LHCN-M2 (cell line): Measurements from ENCODE around the gene FADS2. TPM values are rescaled to one million over a fixed set of nuclear protein-coding genes. Genes with fewer than 3 reads are reported as not detected.

Experiments used
- DNase-seq: peaks from one replicate; pipeline ENCODE4 v3.0.0-alpha.2; 2012; ENCODE audit warnings: low read depth
- total RNA-seq: library from RNA; depleted of rRNA; stranded (reverse); fragments of >200 nt; gene quantifications from 2 replicates; pipeline ENCODE4 v1.2.3, GENCODE V29; 2014

FADS2 gene
- total RNA-seq, 1 experiment from 2014 or later = 45.5 TPM

DNA sequence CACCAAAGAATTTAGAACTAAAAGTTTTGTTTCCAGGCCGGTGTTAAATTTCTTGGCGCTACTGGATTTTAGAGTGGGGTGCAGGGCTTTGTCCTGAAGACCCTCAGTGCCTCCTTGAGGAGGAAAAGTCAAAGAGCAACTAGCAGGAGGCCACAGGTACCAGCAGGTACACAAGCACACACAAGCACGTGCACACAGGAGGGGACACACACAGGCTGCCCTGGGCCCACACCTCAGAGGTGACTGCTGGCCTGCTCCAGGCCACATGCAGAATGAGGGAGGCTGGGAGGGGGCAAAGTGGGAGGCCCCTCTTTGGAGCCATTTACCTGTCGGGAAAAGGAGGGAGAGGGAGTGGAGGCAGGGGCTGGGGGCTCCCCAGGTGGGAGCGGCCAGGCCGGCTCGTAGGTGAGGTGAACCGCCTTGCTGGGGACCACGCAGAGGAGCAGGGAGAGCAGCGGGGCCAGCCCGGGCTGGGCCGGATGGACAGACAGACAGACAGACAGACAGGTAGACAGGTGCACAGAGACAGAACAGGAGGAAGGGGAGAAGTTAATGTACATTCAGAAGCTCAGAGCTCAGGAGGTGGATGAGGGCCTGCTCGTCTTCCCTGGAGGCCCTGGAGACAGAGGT lies 77.1 kb downstream of the FADS2 start:
- no peak for DNase-seq

DNA sequence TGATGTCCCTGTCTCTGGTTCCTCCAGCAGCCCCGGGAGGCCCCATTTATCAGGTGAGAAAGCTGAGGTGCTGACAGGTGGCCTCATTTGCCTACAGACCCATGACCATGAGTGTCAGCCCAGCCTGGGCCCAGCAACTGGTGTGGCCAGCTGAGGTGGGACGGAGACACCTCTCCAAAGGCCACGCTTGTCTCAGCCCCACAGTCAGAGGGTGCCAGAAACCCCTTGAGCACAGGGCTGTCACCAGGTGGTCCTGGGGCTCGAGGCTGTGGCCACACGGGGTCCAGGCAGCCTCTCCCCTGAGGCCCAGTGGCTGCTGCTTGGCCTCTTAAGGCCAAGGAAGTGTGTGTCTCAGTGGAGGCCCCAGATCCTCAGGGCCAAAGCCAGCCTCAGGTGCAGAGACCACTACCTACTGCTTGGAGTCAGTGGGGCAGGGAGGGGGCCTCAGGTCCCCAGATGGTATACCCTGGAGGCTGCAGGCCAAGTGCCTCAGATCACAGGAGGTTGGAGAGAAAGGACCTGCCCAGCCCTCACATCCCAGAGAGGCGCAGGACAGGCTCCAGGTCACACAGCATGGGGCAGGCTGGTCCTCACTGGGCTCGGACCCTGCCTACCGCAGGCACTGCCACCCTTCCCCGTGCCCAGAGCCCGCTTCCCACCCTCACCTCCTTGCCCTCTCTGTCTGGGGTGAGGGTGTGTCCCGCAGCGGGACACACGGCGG lies 77.9 kb downstream of the FADS2 start:
- no peak for DNase-seq

DNA sequence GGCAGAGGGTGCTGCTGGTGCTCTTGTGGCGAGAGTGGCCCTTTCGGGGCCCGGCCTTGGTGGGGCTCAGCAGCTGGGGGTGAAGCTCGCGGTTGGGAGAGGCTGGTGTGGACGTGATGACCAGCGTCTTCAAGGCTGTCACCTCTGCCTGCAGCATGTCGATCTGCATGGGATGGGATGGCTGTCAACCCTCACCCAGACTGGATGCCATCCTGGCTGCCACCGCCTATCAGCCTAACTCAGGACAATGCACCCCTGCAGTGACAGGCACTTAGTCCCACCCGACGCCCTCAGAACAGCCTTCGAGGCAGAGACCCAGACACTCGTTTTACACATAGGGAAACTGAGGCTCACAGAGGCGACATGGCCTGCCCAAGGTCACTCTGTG lies 78.4 kb downstream of the FADS2 start:
- no peak for DNase-seq

DNA sequence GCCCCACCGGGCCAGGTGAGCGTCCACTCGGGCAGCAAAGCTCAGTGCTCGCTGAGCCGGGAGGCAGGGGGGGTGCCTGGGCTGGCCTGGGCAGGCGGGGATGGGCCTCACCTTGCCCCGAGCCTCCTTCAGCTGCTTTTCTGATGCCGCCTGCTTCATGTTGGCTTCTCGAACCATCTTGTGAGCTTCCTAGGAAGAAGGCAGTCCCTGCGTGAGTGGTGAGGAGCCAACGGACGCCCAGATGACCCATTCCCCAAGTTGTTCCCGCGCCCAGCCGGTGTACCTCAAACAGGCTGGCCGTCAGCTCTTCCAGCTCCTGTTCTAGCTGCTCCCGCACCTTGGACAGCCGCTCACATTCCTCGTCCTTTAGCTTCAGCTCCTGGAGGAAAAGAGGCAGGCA lies 79.2 kb downstream of the FADS2 start:
- no peak for DNase-seq

DNA sequence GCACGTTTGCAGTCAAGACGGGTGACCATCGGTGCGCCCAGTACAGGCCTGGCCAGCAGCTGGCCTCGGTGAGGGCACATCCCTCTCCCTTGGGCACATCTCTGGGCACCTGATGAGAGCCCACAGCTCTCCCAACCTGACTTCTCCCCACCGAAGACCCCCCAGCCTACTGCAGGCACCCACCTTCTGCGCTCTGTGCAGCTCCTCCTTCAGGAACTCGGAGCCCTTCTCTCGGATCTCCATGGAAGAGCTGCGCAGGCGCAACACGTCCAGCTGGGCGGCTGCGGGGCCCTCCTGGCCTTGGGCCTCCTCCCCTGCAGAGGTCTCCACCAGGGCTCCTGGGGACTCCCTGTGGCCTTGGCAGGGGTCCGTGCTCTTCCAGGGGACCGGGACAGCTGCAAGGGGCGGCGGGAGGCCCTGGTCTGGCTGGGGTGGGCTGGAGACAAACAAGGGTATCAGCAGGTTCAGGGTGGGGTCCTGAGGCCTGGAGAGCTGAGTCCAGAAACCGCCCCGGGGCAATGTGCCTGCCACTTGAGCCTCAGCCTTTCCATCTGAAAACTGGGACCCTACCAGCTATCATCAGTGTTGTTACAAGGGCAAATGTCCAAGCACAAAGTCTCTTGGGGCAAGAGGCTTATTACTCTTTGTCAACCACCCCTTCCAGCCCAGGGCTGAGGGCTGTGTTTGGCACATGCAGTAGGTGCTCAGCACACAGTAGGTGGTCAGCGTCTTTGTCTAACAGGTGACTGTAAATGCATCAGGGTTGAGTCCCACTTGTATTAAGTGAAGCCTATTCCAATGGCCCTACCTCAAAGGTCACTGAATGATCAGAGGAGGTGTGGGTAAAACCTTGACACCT lies 80.0 kb downstream of the FADS2 start:
- DNase-seq = no peak

DNA sequence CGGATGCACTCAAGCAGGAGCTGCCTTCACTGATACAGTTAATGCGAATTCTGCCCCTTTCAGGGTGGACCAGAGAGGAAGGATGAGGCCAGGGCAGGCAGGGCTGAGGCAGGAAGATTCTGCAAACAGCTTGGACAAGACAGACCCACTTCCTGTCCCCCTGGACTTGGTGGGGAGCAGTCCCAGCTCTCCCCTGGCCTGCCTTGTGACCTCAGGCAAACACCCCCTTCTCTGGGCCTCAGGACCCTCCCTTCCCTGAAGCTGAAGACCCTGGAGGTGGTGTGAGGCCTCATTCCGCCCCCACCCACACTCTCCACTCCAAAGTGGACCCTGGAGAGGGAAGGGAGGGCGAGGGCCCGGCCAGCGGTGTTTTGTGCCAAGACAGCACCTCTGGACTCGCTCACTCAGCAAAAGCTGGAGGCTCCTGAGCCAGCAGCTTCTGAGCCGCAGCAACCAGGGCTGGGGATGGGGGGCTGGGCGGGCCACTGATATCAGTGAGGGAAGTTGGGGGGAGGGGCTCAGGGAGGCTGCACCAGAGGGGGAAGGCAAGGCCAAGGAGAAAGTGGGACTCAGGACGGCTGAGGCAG lies 80.7 kb downstream of the FADS2 start:
- no peak for DNase-seq

DNA sequence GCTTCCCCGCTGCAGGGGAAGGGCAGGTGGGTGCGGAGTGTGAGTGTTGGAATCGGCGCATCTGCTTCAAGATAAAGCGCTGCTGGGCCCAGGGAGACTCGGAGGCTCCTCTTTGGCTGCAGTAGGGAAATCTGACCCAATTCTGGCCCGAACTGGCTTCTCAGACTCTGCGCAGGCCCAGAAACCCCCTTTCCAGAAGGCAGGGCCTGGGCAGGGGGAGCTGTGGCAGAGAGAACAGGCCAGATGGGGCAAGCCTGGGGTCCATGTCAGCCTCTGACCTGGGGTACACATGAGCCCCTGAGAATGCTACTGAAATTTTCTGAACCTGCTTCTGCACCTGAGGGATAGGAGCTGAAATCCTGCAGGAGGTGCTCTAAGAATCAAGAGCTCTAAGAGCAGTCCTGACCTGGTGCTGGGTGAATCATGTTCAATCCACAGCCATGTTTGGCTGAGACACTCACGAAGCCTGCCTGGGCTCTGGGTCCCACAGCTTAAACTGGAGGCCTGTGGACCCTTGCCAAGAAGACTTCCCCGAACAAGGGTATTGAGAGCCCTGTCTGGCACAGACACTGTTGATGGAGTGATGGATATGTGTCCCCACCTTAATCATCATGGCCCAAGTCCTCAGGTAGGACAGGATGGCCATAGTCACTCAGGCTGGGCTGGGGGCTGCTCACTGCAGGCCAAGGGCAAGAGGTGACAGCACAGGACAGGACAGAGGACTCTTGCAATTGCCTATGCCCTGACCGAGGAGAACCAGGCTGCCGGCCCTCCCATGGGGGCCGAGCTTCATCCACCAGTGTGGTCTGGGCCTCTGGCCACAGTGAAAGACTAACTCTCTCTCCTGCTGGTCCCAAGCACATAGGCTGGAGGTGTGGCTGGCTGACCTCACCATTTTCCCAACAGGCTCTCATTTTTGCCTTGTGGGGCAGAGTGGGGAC lies 82.4 kb downstream of the FADS2 start:
- DNase-seq = no peak

DNA sequence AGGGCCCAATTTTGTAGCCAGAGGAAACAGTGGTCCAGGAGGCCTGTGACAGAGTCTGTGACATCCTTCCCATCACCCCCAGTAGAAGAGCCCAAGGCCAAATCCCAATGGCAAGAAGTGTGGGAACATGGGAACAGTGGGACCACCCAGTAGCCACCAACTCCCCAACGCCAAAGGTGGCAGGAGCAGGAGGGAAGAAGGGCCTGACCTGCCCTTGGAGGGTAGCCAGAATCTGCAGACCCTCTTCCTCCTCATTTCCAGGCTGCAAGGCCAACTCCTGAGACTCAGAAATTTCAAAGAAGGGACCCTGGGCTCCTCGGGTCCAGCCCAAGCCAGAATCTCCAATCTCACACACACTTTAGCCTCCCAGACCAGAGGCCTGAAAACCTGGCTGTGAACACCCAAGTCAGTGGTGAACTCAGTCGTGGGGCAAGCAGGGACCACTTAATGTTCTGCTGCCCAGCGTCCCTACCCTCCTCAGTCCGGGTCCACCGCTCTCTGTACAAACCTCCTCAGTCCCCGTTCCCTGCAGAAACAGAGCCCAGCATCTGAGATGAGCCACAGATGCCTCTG lies 83.1 kb downstream of the FADS2 start:
- no peak for DNase-seq

DNA sequence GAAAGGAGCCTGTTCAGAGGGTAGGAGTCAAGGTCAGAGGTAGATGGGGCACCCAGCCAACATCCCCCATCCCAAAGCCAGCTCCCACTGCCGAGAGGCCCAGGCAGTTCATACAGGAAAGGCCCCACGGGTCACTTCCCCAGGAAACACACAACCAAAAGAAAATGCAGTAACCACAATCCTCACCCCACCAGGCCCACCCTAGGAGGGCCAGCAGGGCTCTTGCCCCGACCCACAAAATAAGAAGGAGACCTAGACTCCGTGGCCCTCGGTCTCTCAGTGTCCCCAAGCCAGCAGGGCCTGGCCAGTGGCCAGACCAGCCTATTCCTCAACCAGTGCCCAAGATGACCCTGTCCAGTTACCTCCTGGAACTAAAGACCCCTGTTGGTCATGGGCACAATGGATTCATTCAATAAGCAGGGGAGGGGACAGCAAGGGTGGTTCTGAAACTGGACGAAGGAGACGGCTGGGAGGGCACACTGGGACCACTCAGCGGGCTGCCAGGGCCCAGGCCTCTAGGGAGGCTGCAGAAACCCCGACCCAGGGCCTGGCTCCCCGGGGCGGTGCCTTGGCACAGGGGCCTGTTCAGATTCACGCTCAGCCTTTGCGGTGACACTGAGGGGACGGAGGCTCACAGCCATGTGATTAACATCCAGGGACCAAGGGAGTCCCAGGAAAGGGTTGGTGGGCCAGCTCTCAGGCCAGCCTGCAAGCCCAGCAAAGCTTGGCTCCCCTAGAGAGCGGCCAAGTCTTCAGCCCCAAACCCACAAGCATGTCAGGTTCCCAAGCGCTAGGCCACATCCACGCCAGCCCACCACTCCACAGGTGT lies 83.8 kb downstream of the FADS2 start:
- DNase-seq = no peak

DNA sequence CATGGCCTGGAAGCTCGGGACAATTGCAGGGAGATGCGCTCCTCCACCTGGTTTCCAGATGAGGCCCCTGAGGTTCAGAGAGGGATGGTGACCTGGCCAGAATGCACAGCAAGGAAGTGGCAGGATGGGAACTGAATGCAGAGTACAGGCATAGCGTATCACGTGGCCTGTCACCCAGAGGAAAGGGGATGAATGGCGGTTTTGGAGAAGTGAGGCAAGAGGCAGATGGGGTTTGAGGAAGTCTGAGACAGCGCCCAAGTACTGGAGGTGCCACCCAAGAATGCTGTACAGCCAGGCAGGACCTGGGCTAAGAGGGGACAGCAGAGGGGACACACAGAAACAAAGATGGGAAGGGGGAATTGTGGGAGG lies 84.4 kb downstream of the FADS2 start:
- DNase-seq = no peak

DNA sequence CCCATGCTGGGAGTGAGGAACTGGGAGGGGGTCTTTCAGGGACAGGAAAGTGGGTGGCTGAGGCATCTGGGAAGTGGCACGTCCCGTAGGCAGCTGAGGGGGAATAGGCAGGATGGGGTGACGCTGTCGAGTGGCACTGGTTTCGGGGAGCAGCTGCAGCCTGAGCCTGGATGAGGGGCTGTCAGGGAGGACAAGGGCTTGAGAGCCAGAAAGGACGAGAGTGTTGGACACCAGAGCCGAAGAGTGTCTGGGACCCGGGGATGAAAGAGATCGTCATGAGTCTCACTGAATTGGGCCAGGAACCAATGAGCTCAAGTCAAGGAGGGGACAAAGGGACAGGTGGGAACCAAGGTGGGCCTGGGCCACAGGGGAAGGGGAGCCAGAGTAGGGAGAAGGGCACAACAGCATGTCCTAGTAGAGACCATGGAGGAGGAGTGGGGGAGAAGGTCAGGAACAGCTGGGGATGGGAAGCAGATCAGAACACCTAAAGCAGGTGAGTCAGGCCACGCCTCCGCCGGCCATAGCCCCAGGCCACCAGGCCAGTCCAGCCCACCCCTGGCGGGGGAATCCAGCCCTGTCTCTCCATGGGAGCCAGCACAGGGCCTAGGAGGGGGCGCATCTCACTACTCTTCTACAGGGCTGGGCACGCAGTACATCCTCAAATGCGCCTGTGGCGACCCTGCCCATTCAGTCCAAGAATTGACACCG lies 85.0 kb downstream of the FADS2 start:
- DNase-seq = no peak

DNA sequence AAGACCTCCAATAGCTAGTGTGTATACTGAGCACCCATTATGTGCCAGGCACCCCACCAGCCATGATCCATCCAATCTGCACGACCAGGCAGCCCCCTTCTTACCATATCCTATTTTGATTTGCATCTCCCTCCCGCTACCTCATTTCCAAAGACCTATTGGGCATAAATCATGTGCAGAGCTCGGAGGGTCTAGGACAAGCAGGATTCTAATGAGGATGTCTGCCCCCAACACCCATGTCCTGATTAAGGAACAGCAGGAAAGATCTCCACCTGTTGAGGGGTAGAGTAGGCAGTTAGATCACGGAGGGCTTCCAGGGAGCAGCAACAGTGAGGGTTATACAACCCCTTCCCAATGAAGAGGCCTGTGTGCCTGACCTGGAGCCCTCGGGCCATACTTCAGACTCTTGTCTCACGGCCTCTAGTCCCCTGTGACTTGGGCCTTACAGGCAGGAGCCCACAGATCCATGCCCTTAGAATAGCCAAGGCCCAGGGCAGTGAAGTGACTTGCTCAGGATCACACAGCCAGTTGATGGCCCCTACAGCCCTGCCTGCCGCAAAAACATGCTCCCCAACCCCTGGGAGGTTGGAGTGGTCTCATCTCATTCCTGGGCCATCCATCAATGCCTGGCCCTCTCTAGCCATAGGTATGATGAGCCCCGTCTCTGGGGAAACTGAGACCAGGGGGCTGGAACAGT lies 85.7 kb downstream of the FADS2 start:
- no peak for DNase-seq

DNA sequence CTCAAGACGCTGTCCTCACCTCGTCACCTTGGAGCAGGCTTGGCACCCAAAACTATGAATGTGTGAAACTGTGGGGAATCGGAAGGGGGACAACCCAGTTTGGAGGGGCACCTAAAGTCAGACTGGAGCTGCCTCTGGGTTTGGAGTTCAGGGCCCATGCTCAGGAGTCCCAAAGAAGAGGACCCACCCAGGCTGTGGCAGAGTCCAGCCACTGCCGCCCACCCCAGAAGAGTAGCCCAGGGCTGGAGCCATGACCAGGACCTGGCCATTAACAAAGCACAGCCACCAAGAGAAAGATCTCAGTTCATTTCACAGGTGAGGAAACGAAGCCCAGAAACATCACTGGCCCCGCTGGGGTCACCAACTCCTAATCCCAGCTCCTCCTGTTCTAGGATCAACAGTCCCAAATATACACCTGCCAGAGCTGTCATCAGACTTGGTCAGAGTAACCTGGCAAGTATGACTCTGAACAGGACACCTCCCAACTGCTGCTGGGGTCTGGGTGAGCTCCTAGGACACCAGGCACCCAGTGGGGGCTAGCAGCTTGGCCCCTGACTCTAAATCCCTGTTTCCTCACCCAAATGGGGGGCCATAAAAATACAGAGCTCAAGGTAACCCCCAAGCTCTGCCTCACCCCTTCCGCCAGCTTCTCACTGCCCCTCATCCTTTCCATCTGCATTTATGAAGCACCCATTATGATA lies 86.5 kb downstream of the FADS2 start:
- DNase-seq = no peak

DNA sequence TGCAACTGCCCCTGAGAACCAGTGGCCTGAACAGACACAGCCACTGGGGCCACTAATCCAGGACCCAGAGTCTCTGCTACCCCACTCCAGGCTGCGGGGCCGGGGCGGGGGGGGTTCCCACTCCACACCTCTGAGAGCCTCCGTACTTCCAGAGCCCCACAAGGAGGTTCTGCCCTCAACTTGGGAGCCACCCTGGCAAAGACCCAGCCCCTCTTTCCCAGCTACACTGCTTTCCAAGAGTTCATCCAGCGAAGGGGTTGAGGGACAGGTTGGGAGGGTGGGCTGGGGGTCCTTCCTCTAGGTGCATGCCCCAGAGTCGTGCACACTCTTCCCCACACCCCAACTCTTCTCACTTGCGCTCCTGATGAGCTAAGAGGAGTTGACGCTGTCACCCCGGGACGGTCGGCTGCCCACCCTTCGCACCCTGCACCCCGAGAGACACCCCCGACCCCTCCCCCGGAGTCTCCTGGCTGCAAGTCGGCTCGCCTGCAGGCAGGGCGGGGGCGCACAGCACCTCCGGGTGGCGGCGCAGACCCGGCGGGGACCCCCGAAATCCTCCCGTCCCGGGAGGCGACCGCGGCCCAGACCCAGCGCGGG lies 88.7 kb downstream of the FADS2 start:
- DNase-seq = no peak
